ENCODE measurements around the gene MYO19.

The MYO19 gene

GRCh38 chr17:36506831-36507230 is 27.8 kb downstream of the MYO19 start:
- Histone ChIP-seq H3K27ac (ENCODE audit: extremely low read depth, low read depth, low read length) (no peak overlapping the region), H3K4me1 (ENCODE audit: control insufficient read depth, insufficient read depth, low read length) (no peaks in the 10 kb centered on the region), H3K9me3 (ENCODE audit: control insufficient read depth, insufficient read depth, low read depth, low read length) (no peaks in the 10 kb centered on the region), H3K36me3 (ENCODE audit: control insufficient read depth in 2 of 2, insufficient read depth in 1 of 2, low read length in 2 of 2) (peaks cover 42 to 99% of the 10 kb centered on the region in 2 experiments), H3K4me3 (ENCODE audit: low read depth, low read length) (no peak overlapping the region)
- POLR2A ChIA-PET: no interaction called here
- CTCF ChIA-PET: no interaction called here
- TF ChIP-seq ZNF777 (tag by site-specific recombination; IDR thresholded peaks at IDR 0.05; ENCODE audit: borderline replicate concordance): no peak
- TF ChIP-seq ZNF596 (tag by site-specific recombination; IDR thresholded peaks at IDR 0.05): no peak
- no peak for TF ChIP-seq ZNF398 (tag by site-specific recombination; IDR thresholded peaks at IDR 0.05)
- TF ChIP-seq ZNF792 (tag by site-specific recombination; IDR thresholded peaks at IDR 0.05): no peak
- TF ChIP-seq SP3 (tag by site-specific recombination; IDR thresholded peaks at IDR 0.05): no peak
- no peak for TF ChIP-seq ZNF585B (tag by site-specific recombination; IDR thresholded peaks at IDR 0.05)
- TF ChIP-seq CTCF (tag by site-specific recombination; IDR thresholded peaks at IDR 0.05): no peak
- TF ChIP-seq ZNF132 (tag by site-specific recombination; IDR thresholded peaks at IDR 0.05; ENCODE audit: borderline replicate concordance): no peak
- no peak for TF ChIP-seq INSM2 (tag by site-specific recombination; IDR thresholded peaks at IDR 0.05)
- TF ChIP-seq KLF8 (tag by site-specific recombination; IDR thresholded peaks at IDR 0.05): no peak
- no peak for TF ChIP-seq ZFP69B (tag by site-specific recombination; IDR thresholded peaks at IDR 0.05)
- no peak for TF ChIP-seq ZNF341 (tag by site-specific recombination; IDR thresholded peaks at IDR 0.05; ENCODE audit: low read depth)
- no peak for TF ChIP-seq OSR2 (tag by site-specific recombination; IDR thresholded peaks at IDR 0.05)
- TF ChIP-seq ZFP3 (tag by site-specific recombination; IDR thresholded peaks at IDR 0.05; ENCODE audit: low read depth): no peak
- TF ChIP-seq ZEB2 (tag by site-specific recombination; IDR thresholded peaks at IDR 0.05): no peak
- no peak for TF ChIP-seq KLF7 (tag by site-specific recombination; IDR thresholded peaks at IDR 0.05; ENCODE audit: borderline replicate concordance)
- TF ChIP-seq ZNF488 (tag by site-specific recombination; IDR thresholded peaks at IDR 0.05): no peak
- no peak for TF ChIP-seq ZNF404 (tag by site-specific recombination; IDR thresholded peaks at IDR 0.05)

- no peaks in the 10 kb centered on the region for H3K9me3 ChIP-seq (ENCODE audit: control insufficient read depth, insufficient read depth, low read depth, low read length)
- no peak overlapping the region for H3K4me3 ChIP-seq (ENCODE audit: low read depth, low read length)
- TF ChIP-seq ZNF561 (tag by site-specific recombination; IDR thresholded peaks at IDR 0.05; ENCODE audit: borderline replicate concordance): no peak
- TF ChIP-seq ZNF704 (tag by site-specific recombination; IDR thresholded peaks at IDR 0.05): no peak
- no peak for TF ChIP-seq ZNF544 (tag by site-specific recombination; IDR thresholded peaks at IDR 0.05)
- TF ChIP-seq ZBTB48 (tag by site-specific recombination; IDR thresholded peaks at IDR 0.05): no peak
- TF ChIP-seq ZNF23 (tag by site-specific recombination; IDR thresholded peaks at IDR 0.05; ENCODE audit: borderline replicate concordance): no peak
- H3K27ac ChIP-seq (ENCODE audit: extremely low read depth, low read depth, low read length): no peak overlapping the region
- ChIA-PET POLR2A (no interaction called here), CTCF (interaction anchor here (0.6 kb wide), 1 partner anchor 255 kb away, joined by 4 read pairs; no protein-coding TSS in a partner anchor)
- H3K4me1 ChIP-seq (ENCODE audit: control insufficient read depth, insufficient read depth, low read length): no peaks in the 10 kb centered on the region
- peaks cover 43 to 98% of the 10 kb centered on the region in 2 experiments for H3K36me3 ChIP-seq (ENCODE audit: control insufficient read depth in 2 of 2, insufficient read depth in 1 of 2, low read length in 2 of 2)
Measured at GRCh38 chr17:36506249-36506826, 28.3 kb downstream of the MYO19 start.

Data from HEK293 (cell line).